SIG-M5 treated with dmso at 0.1 percent for 504 hours (cell line): ENCODE data around the gene NUP98.
A peak's percentile ranks its signal among the peaks of the same experiment; 100 is the strongest.
"Not testable (repeated sequence)": the region's sequence is repeated elsewhere in the genome, so short reads cannot be mapped to it uniquely, and the experiment has no call there.

Experiments
- DNase-seq: peaks from one replicate; lab custom pipeline; 2025; ENCODE audit not compliant: unreplicated experiment; lab: John Stamatoyannopoulos, UW

NUP98 gene

DNA sequence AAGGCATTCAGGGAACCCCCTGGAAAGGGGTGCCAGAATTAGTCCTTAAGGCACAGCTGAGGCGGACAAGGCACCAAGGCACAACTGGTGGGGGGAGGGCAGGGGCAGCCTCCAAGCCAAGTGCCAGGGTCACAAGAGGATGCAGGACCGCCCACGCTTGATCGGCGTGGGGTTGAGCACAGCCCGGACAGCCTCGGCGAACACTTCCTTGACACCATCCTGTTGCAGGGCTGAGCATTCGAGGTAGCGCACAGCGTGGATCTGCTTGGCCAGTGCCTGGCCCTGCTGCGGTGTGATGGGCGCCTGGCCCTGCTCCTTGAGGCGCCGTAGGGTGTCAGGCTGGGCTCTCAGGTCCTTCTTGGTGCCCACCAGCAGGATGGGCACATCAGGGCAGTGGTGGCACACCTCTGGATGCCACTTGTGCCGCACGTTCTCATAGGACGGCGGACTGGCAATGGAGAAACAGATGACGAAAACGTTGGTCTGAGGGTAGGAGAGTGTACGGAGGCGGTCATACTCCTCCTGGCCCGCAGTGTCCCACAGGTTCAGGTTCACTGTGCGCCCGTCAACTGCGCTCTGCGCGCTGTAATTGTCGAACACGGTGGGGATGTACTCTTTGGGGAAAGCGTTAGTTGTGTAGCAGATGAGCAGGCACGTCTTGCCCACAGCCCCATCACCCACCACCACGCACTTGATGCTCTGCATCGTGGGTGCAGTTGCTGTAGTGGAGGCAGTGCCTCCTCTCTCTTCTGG lies 30.3 kb upstream of the NUP98 start:
- DNase-seq = no peak

GRCh38 chr11:3826721-3827120 lies 29.4 kb upstream of the NUP98 start:
- no peak for DNase-seq

- no peak for DNase-seq
Observed at GRCh38 chr11:3825473-3826154, 28.3 kb upstream of the NUP98 start.

- peak; percentile 77 for DNase-seq
Observed at GRCh38 chr11:3824714-3825472, 27.5 kb upstream of the NUP98 start.

GRCh38 chr11:3823762-3824506 lies 26.6 kb upstream of the NUP98 start:
- DNase-seq = no peak

DNA sequence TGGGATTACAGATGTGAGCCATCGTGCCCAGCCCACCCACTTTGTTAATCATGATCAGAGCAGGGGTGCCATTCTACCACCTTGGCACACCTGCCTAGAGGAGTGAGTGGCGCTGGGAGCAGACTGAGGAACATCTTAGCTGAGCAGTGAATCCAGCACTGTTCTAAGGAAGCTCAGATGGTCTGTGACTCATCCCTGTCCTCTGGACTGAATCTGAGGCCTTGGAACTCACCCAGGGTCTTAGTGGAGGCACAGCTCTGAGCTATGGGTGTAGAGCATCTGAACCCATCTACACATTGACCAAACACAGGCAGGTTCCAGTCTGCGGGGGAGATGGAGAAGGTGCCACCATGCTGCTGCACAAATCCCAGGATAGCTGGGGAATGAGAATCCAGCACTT lies 25.9 kb upstream of the NUP98 start:
- no peak for DNase-seq

DNA sequence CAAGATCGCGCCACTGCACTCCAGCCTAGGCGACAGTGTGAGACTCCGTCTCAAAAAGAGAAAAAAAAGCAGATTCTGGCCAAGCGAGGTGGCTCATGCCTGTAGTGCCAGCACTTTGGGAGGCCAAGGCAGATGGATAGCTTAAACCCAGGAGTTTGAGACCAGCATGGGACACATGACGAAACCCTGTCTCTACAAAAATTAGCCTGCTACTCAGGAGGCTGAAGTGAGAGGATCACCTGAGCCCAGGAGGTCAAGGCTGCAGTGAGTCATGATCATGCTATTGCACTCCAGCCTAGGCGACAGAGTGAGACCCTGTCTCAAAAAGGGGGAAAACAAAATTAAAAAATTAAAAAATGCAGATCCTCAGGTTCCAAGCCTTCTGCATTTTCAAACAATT lies 25.0 kb upstream of the NUP98 start:
- DNase-seq = no peak

GRCh38 chr11:3820971-3821370 lies 23.6 kb upstream of the NUP98 start:
- no peak for DNase-seq

GRCh38 chr11:3817181-3817800 lies 19.9 kb upstream of the NUP98 start:
- DNase-seq = no peak

DNA sequence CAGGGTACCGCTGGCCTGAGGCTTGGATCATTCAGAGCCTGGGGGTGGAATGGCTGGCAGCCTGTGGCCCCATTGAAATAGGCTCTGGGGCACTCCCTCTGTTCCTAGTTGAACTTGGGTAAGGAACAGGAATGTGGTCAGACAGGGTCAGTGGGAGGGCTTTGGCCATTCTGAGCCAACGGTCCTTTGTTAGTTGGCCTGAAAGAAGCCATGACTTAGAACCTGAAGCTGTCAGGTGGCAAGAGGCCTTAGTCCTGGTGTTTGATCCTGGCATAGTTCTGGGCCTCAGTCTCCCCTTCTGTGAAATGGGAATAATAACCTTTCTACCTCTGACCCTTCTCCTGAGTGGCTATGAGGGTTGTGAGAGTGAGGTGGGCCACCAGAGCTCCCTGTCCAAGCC lies 19.3 kb upstream of the NUP98 start:
- DNase-seq = no peak

- DNase-seq = no peak
Observed at GRCh38 chr11:3815845-3816244, 18.5 kb upstream of the NUP98 start.

GRCh38 chr11:3814832-3815231 lies 17.5 kb upstream of the NUP98 start:
- not testable (repeated sequence) for DNase-seq

DNA sequence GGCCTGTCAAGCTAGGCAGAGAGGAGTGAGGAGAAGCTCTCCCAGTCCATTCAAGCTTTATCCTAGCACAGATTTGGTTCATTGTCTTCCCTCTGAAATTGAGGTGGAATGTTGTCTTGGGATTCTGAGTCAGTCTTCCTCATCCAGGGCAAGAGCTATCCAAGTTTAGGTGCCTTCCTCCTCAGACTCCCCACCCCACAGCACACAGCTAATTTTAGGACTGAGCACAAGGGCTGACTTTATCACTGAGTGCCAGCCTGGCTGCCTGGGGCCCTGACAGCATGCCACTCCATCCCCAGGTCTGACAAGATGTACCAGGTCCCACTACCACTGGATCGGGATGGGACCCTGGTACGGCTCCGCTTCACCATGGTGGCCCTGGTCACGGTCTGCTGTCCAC lies 13.6 kb upstream of the NUP98 start:
- DNase-seq = no peak

DNA sequence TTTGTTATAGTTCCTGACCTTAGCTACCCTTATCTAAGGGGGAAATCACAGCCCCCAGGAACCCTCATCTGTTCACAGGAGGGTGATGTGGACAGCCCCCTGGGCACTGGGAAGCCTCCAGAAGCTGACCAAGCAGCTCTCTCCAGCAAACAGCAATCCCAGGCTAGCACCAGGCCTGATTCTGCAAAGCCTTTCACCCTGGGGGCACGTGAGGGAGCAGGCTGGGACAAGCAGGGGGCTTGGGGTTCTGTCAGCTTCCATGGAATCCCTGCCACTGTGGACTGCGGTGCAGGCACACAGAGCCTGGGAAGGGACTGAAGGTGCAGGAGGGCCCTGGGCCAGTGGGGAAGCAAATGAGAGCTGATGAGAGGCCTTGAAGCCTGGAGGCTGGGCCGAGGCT lies 13.1 kb upstream of the NUP98 start:
- no peak for DNase-seq

GRCh38 chr11:3809624-3809928 lies 12.2 kb upstream of the NUP98 start:
- DNase-seq = no peak

- peak; percentile 64 for DNase-seq
Observed at GRCh38 chr11:3808861-3809623, 11.7 kb upstream of the NUP98 start.

GRCh38 chr11:3807909-3808860 lies 10.8 kb upstream of the NUP98 start, which contains the start of gene PGAP2:
PGAP2 (plus strand) TSS chr11:3808560; CDS start chr11:3811260, 2,700 bp downstream.
- peak; percentile 57 for DNase-seq

- no peak for DNase-seq
Observed at GRCh38 chr11:3803726-3804495, 6.6 kb upstream of the NUP98 start.
